Smooth muscle cell (in vitro differentiated cells): ENCODE measurements around the gene KIFC3. TPM values are rescaled to one million over a fixed set of nuclear protein-coding genes. Genes with fewer than 3 reads are reported as not detected.

Experiments
- DNase-seq: peaks from one replicate; lab custom pipeline; 2025; ENCODE audit not compliant: unreplicated experiment; lab: John Stamatoyannopoulos, UW
- H2AFZ ChIP-seq: fragments of 200-600 bp; sonication (generic); 2 replicates; pipeline ENCODE4 v1.6.0; 2016; ENCODE audit warnings: antibody characterized with exemption, low read depth, mild to moderate bottlenecking
- H3F3A ChIP-seq: fragments of 200-600 bp; sonication (generic); 2 replicates; pipeline ENCODE4 v1.6.0; 2017; ENCODE audit warnings: antibody characterized with exemption, low read depth
- H3K27ac ChIP-seq: fragments of 200-600 bp; sonication (generic); 2 replicates; pipeline ENCODE4 v1.5.1; 2016; ENCODE audit warnings: low read depth, mild to moderate bottlenecking
- H3K27me3 ChIP-seq: fragments of 200-600 bp; sonication (generic); 2 replicates; pipeline ENCODE4 v1.6.1; 2016; ENCODE audit warnings: low read depth, mild to moderate bottlenecking
- H3K36me3 ChIP-seq: fragments of 200-600 bp; sonication (generic); 2 replicates; pipeline ENCODE4 v1.5.1; 2016; ENCODE audit warnings: low read depth
- H3K4me1 ChIP-seq: fragments of 200-600 bp; sonication (generic); 2 replicates; pipeline ENCODE4 v1.5.1; 2016; ENCODE audit warnings: low read depth
- H3K4me2 ChIP-seq: fragments of 200-600 bp; sonication (generic); 2 replicates; pipeline ENCODE4 v1.6.0; 2016; ENCODE audit warnings: mild to moderate bottlenecking
- H3K4me3 ChIP-seq: fragments of 200-600 bp; sonication (generic); 2 replicates; pipeline ENCODE4 v1.5.1; 2016; ENCODE audit warnings: mild to moderate bottlenecking
- H3K79me2 ChIP-seq: fragments of 200-600 bp; sonication (generic); 2 replicates; pipeline ENCODE4 v1.6.0; 2016; ENCODE audit warnings: low read depth, mild to moderate bottlenecking
- H3K9ac ChIP-seq: fragments of 200-600 bp; sonication (generic); 2 replicates; pipeline ENCODE4 v1.6.0; 2016; ENCODE audit warnings: low read depth
- H3K9me3 ChIP-seq: fragments of 200-600 bp; sonication (generic); replicated peaks from 2 replicates; pipeline ENCODE4 v1.5.1; 2016; ENCODE audit warnings: low read depth
- H4K20me1 ChIP-seq: fragments of 200-600 bp; sonication (generic); 2 replicates; pipeline ENCODE4 v1.6.0; 2016; ENCODE audit warnings: low read depth
- WGBS: methylation state at CpG from one replicate; pipeline ENCODE4 v1.1.7; 2016; ENCODE audit warnings: low lambda C conversion rate; 5-methylcytosine and 5-hydroxymethylcytosine counted together
- polyA plus RNA-seq: library from polyadenylated mRNA; unstranded; fragments of >200 nt; fragmentation: Nextera tagmentation; extraction: Ambion mirVana; gene quantifications from 2 replicates; pipeline ENCODE4 v1.2.1, GENCODE V29; 2016
- total RNA-seq: library from RNA; depleted of rRNA; stranded (reverse); fragments of >200 nt; gene quantifications from 2 replicates; pipeline ENCODE4 v1.2.3, GENCODE V29; 2014
- TF ChIP-seq, protein P1 (sequence below): fragments of 200-600 bp; sonication (generic); IDR thresholded peaks from 2 replicates; pipeline ENCODE4 v1.5.1; 2017; ENCODE audit warnings: borderline replicate concordance, mild to moderate bottlenecking, antibody characterized with exemption; ENCODE audit not compliant: insufficient read depth, poor library complexity, severe bottlenecking

The KIFC3 gene
- total and polyA plus RNA-seq, 2 experiments from 2014 or later: 30.6 to 50.2 TPM

GRCh38 chr16:57769541-57770145 is 32.6 kb downstream of the KIFC3 start:
- Histone ChIP-seq H2AFZ (no peak overlapping the region), H3K79me2 (no peaks in the 10 kb centered on the region), H3K27me3 (no peaks in the 10 kb centered on the region), H3K4me1 (no peaks in the 10 kb centered on the region), H3F3A (no peaks in the 10 kb centered on the region), H3K36me3 (no peaks in the 10 kb centered on the region), H3K4me3 (no peak overlapping the region), H3K9ac (no peak overlapping the region), H4K20me1 (peaks cover 12% of the 10 kb centered on the region), H3K9me3 (no peaks in the 10 kb centered on the region), H3K27ac (no peak overlapping the region), H3K4me2 (no peak overlapping the region)
- TF ChIP-seq, protein P1, sequence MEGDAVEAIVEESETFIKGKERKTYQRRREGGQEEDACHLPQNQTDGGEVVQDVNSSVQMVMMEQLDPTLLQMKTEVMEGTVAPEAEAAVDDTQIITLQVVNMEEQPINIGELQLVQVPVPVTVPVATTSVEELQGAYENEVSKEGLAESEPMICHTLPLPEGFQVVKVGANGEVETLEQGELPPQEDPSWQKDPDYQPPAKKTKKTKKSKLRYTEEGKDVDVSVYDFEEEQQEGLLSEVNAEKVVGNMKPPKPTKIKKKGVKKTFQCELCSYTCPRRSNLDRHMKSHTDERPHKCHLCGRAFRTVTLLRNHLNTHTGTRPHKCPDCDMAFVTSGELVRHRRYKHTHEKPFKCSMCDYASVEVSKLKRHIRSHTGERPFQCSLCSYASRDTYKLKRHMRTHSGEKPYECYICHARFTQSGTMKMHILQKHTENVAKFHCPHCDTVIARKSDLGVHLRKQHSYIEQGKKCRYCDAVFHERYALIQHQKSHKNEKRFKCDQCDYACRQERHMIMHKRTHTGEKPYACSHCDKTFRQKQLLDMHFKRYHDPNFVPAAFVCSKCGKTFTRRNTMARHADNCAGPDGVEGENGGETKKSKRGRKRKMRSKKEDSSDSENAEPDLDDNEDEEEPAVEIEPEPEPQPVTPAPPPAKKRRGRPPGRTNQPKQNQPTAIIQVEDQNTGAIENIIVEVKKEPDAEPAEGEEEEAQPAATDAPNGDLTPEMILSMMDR: no peak
- WGBS: 97% methylated on average over 22 of the region's 22 CpGs
- DNase-seq: no peak

DNA sequence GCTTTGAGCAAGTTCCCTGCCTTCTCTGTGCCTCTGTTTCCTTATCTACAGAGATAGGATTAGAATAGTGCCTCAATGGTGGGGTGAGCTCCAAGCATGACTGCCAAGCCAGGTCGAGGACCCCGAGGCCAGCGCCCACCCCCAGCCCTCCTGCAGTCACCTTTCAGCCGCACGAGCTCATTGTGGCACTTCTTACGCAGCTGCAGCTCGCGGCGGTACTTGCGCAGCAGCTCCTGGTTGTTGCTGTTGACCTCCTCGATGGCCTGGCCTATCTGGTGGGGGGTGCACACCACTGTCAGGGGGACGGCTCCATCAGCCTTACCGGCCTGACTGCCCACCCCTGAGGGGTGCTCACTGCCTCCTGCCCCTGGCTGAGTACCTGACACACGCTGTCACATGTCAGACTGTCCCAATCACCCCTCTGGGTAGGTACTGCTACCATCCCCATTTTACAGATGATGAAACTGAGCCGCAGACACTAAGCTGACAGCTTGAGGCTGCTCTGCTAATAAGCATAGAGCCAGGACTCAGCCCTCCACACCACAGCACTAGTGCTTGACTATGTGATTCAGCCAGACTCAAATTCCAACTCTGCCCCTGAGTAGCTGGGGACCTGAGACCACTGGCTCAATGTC is 35.5 kb downstream of the KIFC3 start:
- peaks cover 11% of the 10 kb centered on the region for H4K20me1 ChIP-seq
- H3K27ac ChIP-seq: no peak overlapping the region
- no peak overlapping the region for H3K4me3 ChIP-seq
- H3K4me1 ChIP-seq: no peaks in the 10 kb centered on the region
- H3F3A ChIP-seq: no peaks in the 10 kb centered on the region
- no peak overlapping the region for H3K9ac ChIP-seq
- no peak for DNase-seq
- no peaks in the 10 kb centered on the region for H3K79me2 ChIP-seq
- H2AFZ ChIP-seq: no peak overlapping the region
- no peak overlapping the region for H3K4me2 ChIP-seq
- no peaks in the 10 kb centered on the region for H3K36me3 ChIP-seq
- TF ChIP-seq, protein P1: no peak
- no peaks in the 10 kb centered on the region for H3K27me3 ChIP-seq
- H3K9me3 ChIP-seq: no peaks in the 10 kb centered on the region
- 97% methylated on average over 15 of the region's 15 CpGs for WGBS

DNA sequence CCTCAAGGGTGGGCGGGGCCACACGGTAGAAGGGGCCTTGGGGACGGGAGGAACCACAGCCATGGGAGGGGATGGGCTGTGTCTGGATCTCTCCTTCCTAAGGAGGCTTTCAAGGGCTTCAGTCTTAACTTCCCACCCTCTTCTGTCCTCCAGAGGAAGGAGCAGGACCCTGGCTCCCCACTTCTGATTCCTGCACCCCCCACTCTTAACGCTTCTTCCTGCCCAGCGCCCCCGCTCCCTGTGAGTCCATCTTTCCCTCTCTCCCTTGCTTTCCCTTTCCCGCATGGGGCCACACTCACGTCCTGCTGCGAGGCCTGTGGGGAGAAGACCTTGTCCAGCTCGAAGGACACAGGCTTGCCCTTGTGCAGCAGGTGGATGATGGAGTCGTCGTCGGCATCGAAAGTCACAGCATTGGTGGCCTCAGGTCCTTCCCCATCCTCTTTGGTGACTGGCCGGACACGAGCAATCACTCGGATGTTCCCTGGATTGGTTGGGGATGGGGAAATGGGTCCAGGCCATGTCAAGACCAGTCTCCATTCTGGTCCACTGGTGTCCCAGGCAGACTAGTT is 37.0 kb downstream of the KIFC3 start:
- H3K4me2 ChIP-seq: no peak overlapping the region
- H3K4me3 ChIP-seq: no peak overlapping the region
- H3K9ac ChIP-seq: no peak overlapping the region
- H3K4me1 ChIP-seq: no peaks in the 10 kb centered on the region
- DNase-seq: no peak
- H3F3A ChIP-seq: no peaks in the 10 kb centered on the region
- TF ChIP-seq, protein P1: no peak
- H3K36me3 ChIP-seq: no peaks in the 10 kb centered on the region
- WGBS: 98% methylated on average over 15 of the region's 17 CpGs
- H3K27ac ChIP-seq: no peak overlapping the region
- no peaks in the 10 kb centered on the region for H3K9me3 ChIP-seq
- H2AFZ ChIP-seq: no peak overlapping the region
- H3K79me2 ChIP-seq: no peaks in the 10 kb centered on the region
- peaks cover 10% of the 10 kb centered on the region for H4K20me1 ChIP-seq
- H3K27me3 ChIP-seq: no peaks in the 10 kb centered on the region
